SJCRH30 (cell line): ENCODE measurements around the gene SLC46A3. TPM values are rescaled to one million over a fixed set of nuclear protein-coding genes. Genes with fewer than 3 reads are reported as not detected.

Source experiments
- DNase-seq, 2 experiments: peaks; one replicate each; pipeline ENCODE4 v3.0.0-alpha.2; 2015 to 2020
- H3K27ac ChIP-seq: fragments of 250-450 bp; sonication (Bioruptor Pico); 2 replicates; pipeline ENCODE4 v1.5.1; 2020; ENCODE audit warnings: mild to moderate bottlenecking, moderate library complexity
- H3K27me3 ChIP-seq: fragments of 250-450 bp; sonication (Bioruptor Pico); 2 replicates; pipeline ENCODE4 v1.5.1; 2020; ENCODE audit warnings: mild to moderate bottlenecking, moderate library complexity
- H3K36me3 ChIP-seq: fragments of 250-450 bp; sonication (Bioruptor Pico); 2 replicates; pipeline ENCODE4 v1.5.1; 2020; ENCODE audit warnings: mild to moderate bottlenecking, moderate library complexity
- H3K4me1 ChIP-seq: fragments of 250-450 bp; sonication (Bioruptor Pico); 2 replicates; pipeline ENCODE4 v1.5.1; 2020; ENCODE audit warnings: mild to moderate bottlenecking, moderate library complexity
- H3K4me3 ChIP-seq: fragments of 250-450 bp; sonication (Bioruptor Pico); 2 replicates; pipeline ENCODE4 v1.5.1; 2020; ENCODE audit warnings: mild to moderate bottlenecking, moderate library complexity
- H3K9me3 ChIP-seq: fragments of 250-450 bp; sonication (Bioruptor Pico); replicated peaks from 2 replicates; pipeline ENCODE4 v1.5.1; 2020; ENCODE audit warnings: mild to moderate bottlenecking, moderate library complexity
- total RNA-seq: library from RNA; depleted of rRNA; stranded (reverse); fragments of >200 nt; shearing (Covaris generic); gene quantifications from 2 replicates; pipeline ENCODE4 v1.2.3, GENCODE V29; 2014

The SLC46A3 gene
- total RNA-seq, 1 experiment from 2014 or later = 15.4 TPM

- no peak overlapping the region for H3K4me3 ChIP-seq
- H3K4me1 ChIP-seq = no peaks in the 10 kb centered on the region
- 0 out of 2 replicates have a peak, but pooled peaks cover under 1% of the 10 kb centered on the region for H3K9me3 ChIP-seq
- H3K36me3 ChIP-seq = peaks cover 33% of the 10 kb centered on the region
- H3K27ac ChIP-seq = no peak overlapping the region
- DNase-seq = no peak
- H3K27me3 ChIP-seq = no peaks in the 10 kb centered on the region
Observed at GRCh38 chr13:28680541-28680940, 38.2 kb downstream of the SLC46A3 start.

DNA sequence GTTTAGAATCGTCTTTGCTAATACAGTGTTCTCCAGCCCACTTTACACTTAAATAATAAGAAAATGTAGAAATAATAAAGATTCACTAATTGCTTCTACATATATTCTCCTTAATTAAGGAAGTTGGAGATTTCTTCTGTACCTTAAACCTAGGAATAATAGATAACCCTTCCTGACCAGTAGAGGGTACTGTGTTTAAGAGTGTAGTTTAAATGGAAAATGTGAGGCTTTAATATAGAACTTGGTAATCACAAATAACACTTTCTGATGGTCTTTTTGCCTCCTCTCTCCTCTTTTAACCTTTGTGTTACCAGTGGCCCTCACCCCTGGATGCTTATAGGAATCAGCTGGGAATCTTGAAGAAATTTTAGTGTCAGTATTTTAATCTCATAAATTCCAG, 39.1 kb downstream of the SLC46A3 start:
- Histone ChIP-seq H3K4me1 (no peaks in the 10 kb centered on the region), H3K36me3 (peaks cover 42% of the 10 kb centered on the region), H3K27me3 (no peaks in the 10 kb centered on the region), H3K9me3 (no peaks in the 10 kb centered on the region), H3K27ac (no peak overlapping the region), H3K4me3 (no peak overlapping the region)
- DNase-seq = peak in 1 of 2 experiments; percentile 35

- no peak overlapping the region for H3K27ac ChIP-seq
- no peaks in the 10 kb centered on the region for H3K4me1 ChIP-seq
- H3K36me3 ChIP-seq = peaks cover 50% of the 10 kb centered on the region
- no peak for DNase-seq
- H3K9me3 ChIP-seq = no peaks in the 10 kb centered on the region
- H3K4me3 ChIP-seq = no peak overlapping the region
- no peaks in the 10 kb centered on the region for H3K27me3 ChIP-seq
Observed at GRCh38 chr13:28678809-28679208, 40.0 kb downstream of the SLC46A3 start.

- DNase-seq = no peak
- no peak overlapping the region for H3K27ac ChIP-seq
- peaks cover 98% of the 10 kb centered on the region for H3K36me3 ChIP-seq
- H3K4me3 ChIP-seq = no peak overlapping the region
- no peaks in the 10 kb centered on the region for H3K27me3 ChIP-seq
- H3K4me1 ChIP-seq = no peaks in the 10 kb centered on the region
- no peaks in the 10 kb centered on the region for H3K9me3 ChIP-seq
Observed at GRCh38 chr13:28671126-28671792, 47.5 kb downstream of the SLC46A3 start.

DNA sequence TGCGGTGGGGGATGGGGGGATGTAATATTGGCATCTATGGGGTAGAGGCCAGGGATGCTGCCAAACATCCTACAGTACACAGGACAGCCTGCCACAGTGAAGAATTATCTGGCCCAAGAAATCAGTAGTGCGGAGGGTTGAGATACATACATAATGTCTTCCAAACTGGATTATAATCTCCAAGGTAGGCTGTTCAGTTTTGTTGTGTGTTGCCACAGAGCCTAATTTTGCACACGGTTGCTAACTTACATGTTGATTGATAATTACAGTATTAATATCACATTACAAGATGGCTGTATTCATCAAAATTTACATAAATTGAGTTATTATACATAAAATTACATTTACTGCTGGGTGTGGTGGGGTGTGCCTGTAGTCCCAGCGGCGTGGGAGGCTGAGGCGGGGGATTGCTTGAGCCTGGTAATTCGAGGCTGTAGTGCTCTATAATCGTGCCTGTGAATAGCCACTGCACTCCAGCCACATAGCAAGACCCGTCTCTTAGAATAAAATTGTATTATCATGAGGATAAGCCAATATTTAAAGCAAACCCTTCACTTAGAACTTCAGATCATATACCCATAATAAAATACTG, 51.8 kb downstream of the SLC46A3 start:
- DNase-seq = no peak

GRCh38 chr13:28659621-28659970, 59.2 kb downstream of the SLC46A3 start:
- no peaks in the 10 kb centered on the region for H3K4me1 ChIP-seq
- peaks cover 25% of the 10 kb centered on the region for H3K36me3 ChIP-seq
- H3K9me3 ChIP-seq = no peaks in the 10 kb centered on the region
- peak overlapping the region; percentile 94 for H3K4me3 ChIP-seq
- H3K27ac ChIP-seq = peak overlapping the region; percentile 77
- no peak for DNase-seq
- no peaks in the 10 kb centered on the region for H3K27me3 ChIP-seq

More for the DNA sequence above, 51.8 kb downstream of the SLC46A3 start:
- H3K27ac ChIP-seq = no peak overlapping the region
- H3K9me3 ChIP-seq = no peaks in the 10 kb centered on the region
- no peaks in the 10 kb centered on the region for H3K4me1 ChIP-seq
- H3K4me3 ChIP-seq = no peak overlapping the region
- peaks cover 98% of the 10 kb centered on the region for H3K36me3 ChIP-seq
- no peaks in the 10 kb centered on the region for H3K27me3 ChIP-seq

DNA sequence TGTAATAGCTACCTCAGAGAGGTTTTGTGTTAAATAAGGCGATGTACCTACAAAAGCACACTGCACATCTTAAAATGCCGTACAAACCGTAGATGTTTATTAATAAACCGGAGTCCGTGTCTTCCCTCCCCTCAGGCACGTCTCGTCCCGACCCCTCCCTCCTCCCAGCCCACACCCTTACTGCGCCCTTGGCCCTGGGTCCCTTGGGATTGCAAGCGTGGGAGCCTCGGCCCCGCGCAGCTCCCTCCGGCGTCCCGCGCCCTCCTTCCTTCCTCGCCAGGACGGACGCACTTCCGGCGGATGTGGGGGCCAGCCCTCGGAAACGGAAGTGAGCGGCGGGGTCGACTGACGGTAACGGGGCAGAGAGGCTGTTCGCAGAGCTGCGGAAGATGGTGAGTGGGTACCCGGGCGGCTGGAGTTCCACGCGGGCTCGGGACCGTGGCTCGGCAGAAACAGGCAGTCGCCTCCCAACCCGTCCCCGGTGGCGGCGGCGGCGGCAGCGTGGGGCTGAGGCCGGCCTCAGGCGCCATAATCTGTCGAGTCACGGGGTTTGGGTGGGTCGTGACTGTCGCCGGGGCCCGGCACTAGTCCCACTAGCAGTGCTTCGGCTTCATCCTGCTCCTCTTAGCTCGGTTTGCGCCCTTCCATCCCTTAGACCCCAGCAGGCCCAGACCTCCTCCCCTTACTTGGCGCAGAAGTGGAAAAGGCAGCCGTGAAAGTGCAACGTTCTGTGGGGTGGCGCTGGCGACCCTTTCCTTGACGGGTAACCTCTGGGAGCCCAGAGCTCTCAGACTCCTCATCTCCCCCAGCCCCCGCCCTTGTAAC, 59.8 kb downstream of the SLC46A3 start, which contains the start of gene POMP:
TSS of gene POMP (plus strand) at position 335 of the 825 bp plus-strand sequence. CDS start at position 390, 55 bp downstream.
- Histone ChIP-seq H3K4me3 (peak within 1 kb of the TSS; percentile 94), H3K9me3 (no peaks in the 10 kb centered on the region)

GRCh38 chr13:28658539-28658795, 60.3 kb downstream of the SLC46A3 start:
- peak overlapping the region; percentile 94 for H3K4me3 ChIP-seq
- H3K4me1 ChIP-seq = no peaks in the 10 kb centered on the region
- H3K36me3 ChIP-seq = peaks cover 16% of the 10 kb centered on the region
- DNase-seq = peak in 1 of 2 experiments; percentile 13
- no peaks in the 10 kb centered on the region for H3K9me3 ChIP-seq
- H3K27me3 ChIP-seq = no peaks in the 10 kb centered on the region
- peak overlapping the region; percentile 77 for H3K27ac ChIP-seq

More for the DNA sequence above, 59.8 kb downstream of the SLC46A3 start, which contains the start of gene POMP:
- H3K36me3 ChIP-seq = peaks cover 21% of the 10 kb centered on the region
- H3K27me3 ChIP-seq = no peaks in the 10 kb centered on the region
- DNase-seq = peak; percentile 96
- H3K4me1 ChIP-seq = no peaks in the 10 kb centered on the region
- peak within 1 kb of the TSS; percentile 77 for H3K27ac ChIP-seq

GRCh38 chr13:28657784-28658538, 60.8 kb downstream of the SLC46A3 start:
- Histone ChIP-seq H3K27me3 (no peaks in the 10 kb centered on the region), H3K36me3 (peaks cover 11% of the 10 kb centered on the region), H3K27ac (peak overlapping the region; percentile 77), H3K4me1 (no peaks in the 10 kb centered on the region), H3K4me3 (peak overlapping the region; percentile 94), H3K9me3 (no peaks in the 10 kb centered on the region)
- peak in 1 of 2 experiments; percentile 18 for DNase-seq

DNA sequence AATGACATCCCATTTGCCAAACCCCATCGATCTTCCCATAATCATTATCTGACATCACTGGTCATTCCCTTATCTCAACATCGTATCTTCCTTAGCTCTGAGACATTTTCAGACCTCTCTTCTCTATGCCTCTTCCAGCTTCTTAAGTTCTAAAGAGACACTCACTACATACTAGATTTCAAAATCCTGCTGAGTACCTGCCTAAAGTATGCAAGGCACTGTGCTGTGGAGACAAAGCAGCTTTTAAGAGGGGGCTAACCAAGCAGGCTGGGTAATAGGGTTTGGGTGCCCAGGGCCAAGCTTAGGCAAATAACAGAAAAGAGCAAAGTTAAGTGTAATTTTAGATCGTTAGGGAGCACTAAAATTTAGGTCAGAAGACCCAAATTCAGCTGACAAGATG, 63.2 kb downstream of the SLC46A3 start:
- Histone ChIP-seq H3K4me1 (no peaks in the 10 kb centered on the region), H3K27ac (no peak overlapping the region), H3K9me3 (no peaks in the 10 kb centered on the region), H3K27me3 (no peaks in the 10 kb centered on the region), H3K36me3 (no peaks in the 10 kb centered on the region), H3K4me3 (no peak overlapping the region)
- DNase-seq = no peak

DNA sequence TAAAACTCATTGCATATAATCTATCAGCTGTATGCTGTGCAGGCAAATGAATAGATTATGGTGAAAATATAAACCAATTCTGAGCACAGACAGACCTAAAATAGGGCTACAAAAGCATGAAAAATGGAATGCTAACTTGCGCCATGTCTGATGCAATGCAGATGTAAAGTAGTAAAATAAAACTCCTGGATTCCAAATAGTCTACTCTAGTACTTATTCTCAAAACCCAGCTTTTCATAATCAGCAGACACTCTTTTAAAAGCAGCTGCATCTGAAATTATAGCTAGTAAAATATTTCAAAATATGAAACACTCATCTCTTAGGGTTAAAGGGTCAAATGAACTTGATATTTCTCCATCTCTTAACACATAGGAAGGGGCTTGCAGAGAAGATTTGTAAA, 64.5 kb downstream of the SLC46A3 start:
- H3K4me1 ChIP-seq = no peaks in the 10 kb centered on the region
- no peaks in the 10 kb centered on the region for H3K9me3 ChIP-seq
- H3K36me3 ChIP-seq = no peaks in the 10 kb centered on the region
- no peaks in the 10 kb centered on the region for H3K27me3 ChIP-seq
- DNase-seq = no peak
- H3K4me3 ChIP-seq = no peak overlapping the region
- H3K27ac ChIP-seq = no peak overlapping the region

DNA sequence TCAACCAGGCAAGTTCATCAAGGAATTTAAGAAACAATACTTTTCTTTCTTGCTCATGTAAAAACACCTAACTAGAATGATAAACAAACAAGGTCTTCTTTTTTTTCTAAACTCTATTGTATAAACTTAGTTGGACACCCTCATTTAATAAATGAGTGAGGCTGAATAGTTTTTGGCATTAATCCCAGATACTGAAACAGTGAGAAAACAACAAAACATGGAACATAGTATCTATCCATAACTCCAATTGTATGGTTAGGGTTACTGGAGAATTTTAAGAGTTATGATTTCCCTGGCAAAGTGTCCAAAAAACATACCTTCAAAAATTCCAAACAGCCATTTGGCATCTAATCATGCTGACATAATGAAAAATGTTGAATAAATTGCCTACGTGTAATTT, 65.7 kb downstream of the SLC46A3 start:
- Histone ChIP-seq H3K36me3 (no peaks in the 10 kb centered on the region), H3K27me3 (no peaks in the 10 kb centered on the region), H3K4me3 (no peak overlapping the region), H3K4me1 (no peaks in the 10 kb centered on the region), H3K27ac (no peak overlapping the region), H3K9me3 (no peaks in the 10 kb centered on the region)
- DNase-seq = no peak

DNA sequence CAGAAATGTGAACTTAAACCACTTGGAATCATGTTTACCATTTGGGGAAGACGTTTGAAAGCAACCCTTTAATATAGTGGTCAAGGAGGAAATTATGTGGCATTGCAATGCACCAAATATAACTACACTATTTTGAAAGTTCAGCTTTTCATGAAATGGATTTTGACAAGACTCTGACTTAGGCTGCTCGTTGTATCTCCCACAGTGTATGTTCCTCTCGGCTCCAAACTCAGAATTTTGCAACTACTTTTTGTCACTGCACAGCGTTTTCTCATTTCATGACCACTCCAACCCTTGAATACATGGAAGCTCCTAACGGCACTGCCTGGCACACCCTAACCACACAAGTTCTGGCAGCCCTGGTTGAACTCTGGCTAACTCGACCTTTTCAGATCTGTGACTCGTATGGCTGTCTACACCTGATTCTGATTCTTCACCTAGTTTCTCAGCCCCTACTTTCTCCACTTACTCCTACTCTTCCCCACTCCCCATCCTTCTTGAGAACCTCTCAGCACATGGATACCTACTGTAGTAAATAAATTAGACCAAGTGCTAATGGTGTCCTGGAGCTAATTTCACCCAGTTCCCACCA, 66.9 kb downstream of the SLC46A3 start:
- no peaks in the 10 kb centered on the region for H3K4me1 ChIP-seq
- no peaks in the 10 kb centered on the region for H3K9me3 ChIP-seq
- no peak overlapping the region for H3K4me3 ChIP-seq
- no peaks in the 10 kb centered on the region for H3K36me3 ChIP-seq
- H3K27ac ChIP-seq = no peak overlapping the region
- no peak for DNase-seq
- H3K27me3 ChIP-seq = no peaks in the 10 kb centered on the region

DNA sequence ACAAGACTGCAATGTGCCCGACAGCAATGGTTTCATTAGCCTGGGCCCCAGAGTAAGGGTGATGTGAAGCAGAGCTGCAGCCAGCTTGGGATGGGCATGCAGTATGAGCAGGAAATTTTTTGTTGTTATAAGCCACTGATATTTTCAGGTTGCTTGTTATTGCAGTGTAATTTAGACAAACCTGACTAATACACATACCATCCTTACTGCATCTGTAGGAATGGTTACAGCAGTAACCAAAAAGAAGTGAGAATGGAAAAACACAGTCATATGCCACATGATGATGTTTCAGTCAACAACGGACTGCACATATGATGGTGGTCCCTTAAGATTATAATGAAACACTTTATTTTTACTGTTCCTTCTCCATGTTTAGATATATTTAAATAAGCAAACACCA, 68.5 kb downstream of the SLC46A3 start:
- H3K27me3 ChIP-seq = no peaks in the 10 kb centered on the region
- no peak for DNase-seq
- no peak overlapping the region for H3K4me3 ChIP-seq
- H3K27ac ChIP-seq = no peak overlapping the region
- H3K9me3 ChIP-seq = no peaks in the 10 kb centered on the region
- no peaks in the 10 kb centered on the region for H3K4me1 ChIP-seq
- H3K36me3 ChIP-seq = no peaks in the 10 kb centered on the region
